HG02763 (cell line): Measurements from ENCODE around the gene SCRG1.

ENCODE experiments used
- ATAC-seq: cut with Tn5 transposase; IDR thresholded peaks from one replicate; pipeline ENCODE4 v1.9.1; 2021; ENCODE audit warnings: mild to moderate bottlenecking, moderate library complexity; ENCODE audit not compliant: unreplicated experiment

Gene SCRG1

GRCh38 chr4:173365359-173365996 is 33.4 kb downstream of the SCRG1 start:
- ATAC-seq: no peak

- ATAC-seq: no peak
Observed at GRCh38 chr4:173362666-173363065, 36.2 kb downstream of the SCRG1 start.

- ATAC-seq: no peak
Observed at GRCh38 chr4:173360587-173361221, 38.2 kb downstream of the SCRG1 start.

GRCh38 chr4:173357939-173358338 is 41.0 kb downstream of the SCRG1 start:
- no peak for ATAC-seq

- ATAC-seq: no peak
Observed at GRCh38 chr4:173347467-173347866, 51.4 kb downstream of the SCRG1 start.

- no peak for ATAC-seq
Observed at GRCh38 chr4:173346074-173346473, 52.8 kb downstream of the SCRG1 start.

- ATAC-seq: no peak
Observed at GRCh38 chr4:173345648-173346047, 53.3 kb downstream of the SCRG1 start.

GRCh38 chr4:173343832-173344397 is 55.0 kb downstream of the SCRG1 start:
- ATAC-seq: no peak

GRCh38 chr4:173337463-173337862 is 61.5 kb downstream of the SCRG1 start:
- no peak for ATAC-seq

GRCh38 chr4:173334891-173335752 is 63.8 kb downstream of the SCRG1 start:
- peak; percentile 22 for ATAC-seq
